HG03108 (cell line): ENCODE measurements around the gene NOVA1.
"Not testable (repeated sequence)": the region's sequence is repeated elsewhere in the genome, so short reads cannot be mapped to it uniquely, and the experiment has no call there.

ENCODE experiments used
- ATAC-seq: cut with Tn5 transposase; IDR thresholded peaks from one replicate; pipeline ENCODE4 v1.9.1; 2021; ENCODE audit warnings: moderate library complexity; ENCODE audit not compliant: unreplicated experiment

NOVA1 gene

GRCh38 chr14:26597589-26598080 is at the start of gene NOVA1:
Gene NOVA1 (minus strand): TSS chr14:26598033. CDS start chr14:26597436, 597 bp downstream.
- ATAC-seq = no peak

GRCh38 chr14:26645057-26645456 is 47.2 kb upstream of the NOVA1 start:
- ATAC-seq = not testable (repeated sequence)

GRCh38 chr14:26636561-26636960 is 38.7 kb upstream of the NOVA1 start:
- no peak for ATAC-seq

GRCh38 chr14:26634946-26635345 is 37.1 kb upstream of the NOVA1 start:
- ATAC-seq = not testable (repeated sequence)

GRCh38 chr14:26626256-26626655 is 28.4 kb upstream of the NOVA1 start:
- no peak for ATAC-seq

- no peak for ATAC-seq
Measured at GRCh38 chr14:26622611-26623010, 24.8 kb upstream of the NOVA1 start.

- ATAC-seq = no peak
Measured at GRCh38 chr14:26621807-26622560, 24.2 kb upstream of the NOVA1 start.

- no peak for ATAC-seq
Measured at GRCh38 chr14:26621364-26621763, 23.5 kb upstream of the NOVA1 start.

GRCh38 chr14:26611259-26611658 is 13.4 kb upstream of the NOVA1 start:
- ATAC-seq = no peak

GRCh38 chr14:26606729-26607312 is 9.0 kb upstream of the NOVA1 start:
- ATAC-seq = no peak

GRCh38 chr14:26605602-26606001 is 7.8 kb upstream of the NOVA1 start:
- ATAC-seq = no peak

GRCh38 chr14:26602902-26603301 is 5.1 kb upstream of the NOVA1 start:
- no peak for ATAC-seq

GRCh38 chr14:26601856-26602255 is 4.0 kb upstream of the NOVA1 start:
- ATAC-seq = no peak

- ATAC-seq = no peak
Measured at GRCh38 chr14:26599291-26599690, 1.5 kb upstream of the NOVA1 start.

GRCh38 chr14:26598672-26599131 is 869 bp upstream of the NOVA1 start:
- ATAC-seq = no peak

GRCh38 chr14:26598081-26598671 is 343 bp upstream of the NOVA1 start:
- ATAC-seq = no peak

- no peak for ATAC-seq
Measured at GRCh38 chr14:26597071-26597588, 703 bp downstream of the NOVA1 start.

GRCh38 chr14:26596543-26597061 is 1.2 kb downstream of the NOVA1 start:
- ATAC-seq = no peak

- no peak for ATAC-seq
Measured at GRCh38 chr14:26595926-26596542, 1.8 kb downstream of the NOVA1 start.

- no peak for ATAC-seq
Measured at GRCh38 chr14:26594756-26595545, 2.9 kb downstream of the NOVA1 start.
